HTR-8/SVneo (cell line): Measurements from ENCODE around the gene HARS1.
"Not testable (repeated sequence)": the region's sequence is repeated elsewhere in the genome, so short reads cannot be mapped to it uniquely, and the experiment has no call there.

ENCODE experiments used
- DNase-seq: peaks from one replicate; pipeline ENCODE4 v3.0.0; 2011; ENCODE audit warnings: low spot score, mixed read lengths; ENCODE audit not compliant: insufficient read length
- FAIRE-seq: peaks from 2 replicates; lab custom pipeline; 2011; peaks lifted over from hg19 to GRCh38; lab: Jason Lieb, UNC

Gene HARS1

GRCh38 chr5:140690941-140691924, at the start of gene HARS1, which contains the start of gene HARS2:
Gene HARS1 (minus strand): TSS chr5:140691370. CDS start chr5:140691304, 66 bp downstream.
Gene HARS2 (plus strand): TSS chr5:140691455. CDS start chr5:140691649, 194 bp downstream.
- FAIRE-seq (peak; percentile 73), DNase-seq (peak; percentile 96)

GRCh38 chr5:140737486-140737885, 46.3 kb upstream of the HARS1 start:
- DNase-seq = no peak

GRCh38 chr5:140734354-140734753, 43.2 kb upstream of the HARS1 start:
- DNase-seq (no peak), FAIRE-seq (no peak)

More at GRCh38 chr5:140737486-140737885, 46.3 kb upstream of the HARS1 start:
- no peak for FAIRE-seq

GRCh38 chr5:140733098-140733497, 41.9 kb upstream of the HARS1 start:
- no peak for FAIRE-seq
- no peak for DNase-seq

GRCh38 chr5:140725799-140726471, 34.8 kb upstream of the HARS1 start:
- DNase-seq (peak; percentile 84), FAIRE-seq (peak; percentile 72)

GRCh38 chr5:140721395-140721794, 30.2 kb upstream of the HARS1 start:
- DNase-seq, FAIRE-seq: not testable (repeated sequence)

- not testable (repeated sequence) for FAIRE-seq, DNase-seq
Measured at GRCh38 chr5:140720738-140721137, 29.6 kb upstream of the HARS1 start.

- FAIRE-seq (no peak), DNase-seq (no peak)
Measured at GRCh38 chr5:140718266-140718592, 27.1 kb upstream of the HARS1 start.

GRCh38 chr5:140716238-140716637, 25.1 kb upstream of the HARS1 start:
- FAIRE-seq = not testable (repeated sequence)

GRCh38 chr5:140713562-140714094, 22.5 kb upstream of the HARS1 start:
- no peak for FAIRE-seq
- no peak for DNase-seq

More at GRCh38 chr5:140716238-140716637, 25.1 kb upstream of the HARS1 start:
- not testable (repeated sequence) for DNase-seq

GRCh38 chr5:140711794-140712193, 20.6 kb upstream of the HARS1 start:
- FAIRE-seq (no peak), DNase-seq (no peak)

- FAIRE-seq = peak; percentile 74
- DNase-seq = peak; percentile 80
Measured at GRCh38 chr5:140710899-140711552, 19.9 kb upstream of the HARS1 start.

- FAIRE-seq, DNase-seq: not testable (repeated sequence)
Measured at GRCh38 chr5:140708787-140709186, 17.6 kb upstream of the HARS1 start.

- no peak for DNase-seq
- FAIRE-seq = no peak
Measured at GRCh38 chr5:140707812-140708211, 16.6 kb upstream of the HARS1 start.

GRCh38 chr5:140700177-140701144, 9.3 kb upstream of the HARS1 start, which contains the start of gene ZMAT2:
Gene ZMAT2 (plus strand): TSS chr5:140700447. CDS start chr5:140700461, 14 bp downstream.
- peak; percentile 96 for DNase-seq
- peak; percentile 92 for FAIRE-seq

- FAIRE-seq (no peak), DNase-seq (no peak)
Measured at GRCh38 chr5:140696891-140697492, 5.8 kb upstream of the HARS1 start.

GRCh38 chr5:140694276-140694675, 3.1 kb upstream of the HARS1 start:
- FAIRE-seq (no peak), DNase-seq (no peak)

- no peak for FAIRE-seq
- no peak for DNase-seq
Measured at GRCh38 chr5:140690376-140690932, 716 bp downstream of the HARS1 start.
